Suppressor macrophage (primary cell): ENCODE results near the gene CGB5.
A peak's percentile ranks its signal among the peaks of the same experiment; 100 is the strongest.

Experiments used
- DNase-seq, 4 experiments: peaks; one replicate each; pipeline ENCODE4 v3.0.0-alpha.2; 2020 to 2022

CGB5 gene

GRCh38 chr19:49057636-49058234, 14.1 kb downstream of the CGB5 start, which contains the start of gene CGB7:
CGB7 (minus strand) TSS chr19:49057749; CDS start chr19:49055375, 2,374 bp downstream.
- peak; percentile 36 to 71 (median 55) for DNase-seq

GRCh38 chr19:49058562-49058961, 14.9 kb downstream of the CGB5 start:
- peak in 2 of 4 experiments; percentile 15 to 19 for DNase-seq

GRCh38 chr19:49059053-49059452, 15.4 kb downstream of the CGB5 start:
- no peak for DNase-seq

- DNase-seq: no peak
Observed at GRCh38 chr19:49061000-49061399, 17.4 kb downstream of the CGB5 start.

- no peak for DNase-seq
Observed at GRCh38 chr19:49061445-49061844, 17.8 kb downstream of the CGB5 start.

- no peak for DNase-seq
Observed at GRCh38 chr19:49064029-49064629, 20.5 kb downstream of the CGB5 start.

GRCh38 chr19:49064768-49065611, 21.3 kb downstream of the CGB5 start, which contains the start of gene NTF4:
NTF4 (minus strand) TSS chr19:49064818; CDS start chr19:49061997, 2,821 bp downstream.
- no peak for DNase-seq

- no peak for DNase-seq
Observed at GRCh38 chr19:49065905-49066512, 22.4 kb downstream of the CGB5 start.

- no peak for DNase-seq
Observed at GRCh38 chr19:49067554-49067953, 23.9 kb downstream of the CGB5 start.

GRCh38 chr19:49069026-49069425, 25.4 kb downstream of the CGB5 start:
- DNase-seq: no peak

- DNase-seq: no peak
Observed at GRCh38 chr19:49070416-49070815, 26.8 kb downstream of the CGB5 start.

- peak in 2 of 4 experiments; percentile 27 to 42 for DNase-seq
Observed at GRCh38 chr19:49071860-49072547, 28.4 kb downstream of the CGB5 start.

GRCh38 chr19:49073514-49074378, 30.1 kb downstream of the CGB5 start:
- peak; percentile 34 to 58 (median 47) for DNase-seq

- peak; percentile 39 to 63 (median 50) for DNase-seq
Observed at GRCh38 chr19:49074869-49075268, 31.2 kb downstream of the CGB5 start.

- DNase-seq: no peak
Observed at GRCh38 chr19:49080392-49080791, 36.7 kb downstream of the CGB5 start.

- no peak for DNase-seq
Observed at GRCh38 chr19:49081273-49081672, 37.6 kb downstream of the CGB5 start.

GRCh38 chr19:49084206-49085019, 40.8 kb downstream of the CGB5 start:
- no peak for DNase-seq

GRCh38 chr19:49085020-49085867, 41.6 kb downstream of the CGB5 start, which contains the start of gene SNRNP70:
SNRNP70 (plus strand) TSS chr19:49085451; CDS start chr19:49086415, 964 bp downstream.
- DNase-seq: peak; percentile 99 to 100 (median 100)

GRCh38 chr19:49085868-49086232, 42.2 kb downstream of the CGB5 start:
- no peak for DNase-seq
